Peyer's patch (tissue), 4 donors: ENCODE measurements around the gene TJP2. TPM values are rescaled to one million over a fixed set of nuclear protein-coding genes. Genes with fewer than 3 reads are reported as not detected.
A peak's percentile ranks its signal among the peaks of the same experiment; 100 is the strongest.

ENCODE experiments used
- DNase-seq, 3 donors: peaks; one replicate each; pipeline ENCODE4 v3.0.0-alpha.2; 2017 to 2019
- H3K27ac ChIP-seq, 4 donors: fragments of 200-600 bp; sonication (generic); one replicate each; pipeline ENCODE4 v1.5.1; 2016 to 2019
- H3K27me3 ChIP-seq, 2 donors: fragments of 200-600 bp; sonication (generic); one replicate each; pipeline ENCODE4 v1.5.1; 2019
- H3K36me3 ChIP-seq, 3 donors: fragments of 200-600 bp; sonication (generic); one replicate each; pipeline ENCODE4 v1.5.1; 2016 to 2019
- H3K4me1 ChIP-seq, 4 donors: fragments of 200-600 bp; sonication (generic); one replicate each; pipeline ENCODE4 v1.5.1; 2016 to 2019
- H3K4me3 ChIP-seq, 4 donors: fragments of 200-600 bp; sonication (generic); 1 replicate in 3 of 4; 2 replicates in 1 of 4; pipeline ENCODE4 v1.5.1; 2016 to 2019; ENCODE audit warnings: mild to moderate bottlenecking in 1 of 4
- H3K9me3 ChIP-seq, 4 donors: fragments of 200-600 bp; sonication (generic); one replicate each; pipeline ENCODE4 v1.5.1; 2016 to 2019; ENCODE audit warnings: mild to moderate bottlenecking in 1 of 4
- POLR2A ChIP-seq, 2 donors: fragments of 450-650 bp; IDR thresholded peaks; one replicate each; pipeline ENCODE4 v1.5.1; 2017; ENCODE audit warnings: antibody characterized with exemption in 2 of 2, mild to moderate bottlenecking in 2 of 2, moderate library complexity in 2 of 2
- total RNA-seq, 4 donors: library from RNA; depleted of rRNA; stranded (reverse); fragments of >200 nt; gene quantifications; one replicate each; pipeline ENCODE4 v1.1.0, GENCODE V29; 2016
- TF ChIP-seq, protein P1 (sequence below), 6 experiments: fragments of 450-650 bp in 4 of 6; fragments of 200-600 bp in 2 of 6; sonication (generic) in 1 of 6; IDR thresholded peaks; one replicate each; pipeline ENCODE4 v1.5.1; 2017 to 2019; ENCODE audit warnings: antibody characterized with exemption in 6 of 6, mild to moderate bottlenecking in 3 of 6, moderate library complexity in 1 of 6

Gene TJP2
- 100 to 1,000 TPM; 102 to 405 (median 263) TPM for total RNA-seq

DNA sequence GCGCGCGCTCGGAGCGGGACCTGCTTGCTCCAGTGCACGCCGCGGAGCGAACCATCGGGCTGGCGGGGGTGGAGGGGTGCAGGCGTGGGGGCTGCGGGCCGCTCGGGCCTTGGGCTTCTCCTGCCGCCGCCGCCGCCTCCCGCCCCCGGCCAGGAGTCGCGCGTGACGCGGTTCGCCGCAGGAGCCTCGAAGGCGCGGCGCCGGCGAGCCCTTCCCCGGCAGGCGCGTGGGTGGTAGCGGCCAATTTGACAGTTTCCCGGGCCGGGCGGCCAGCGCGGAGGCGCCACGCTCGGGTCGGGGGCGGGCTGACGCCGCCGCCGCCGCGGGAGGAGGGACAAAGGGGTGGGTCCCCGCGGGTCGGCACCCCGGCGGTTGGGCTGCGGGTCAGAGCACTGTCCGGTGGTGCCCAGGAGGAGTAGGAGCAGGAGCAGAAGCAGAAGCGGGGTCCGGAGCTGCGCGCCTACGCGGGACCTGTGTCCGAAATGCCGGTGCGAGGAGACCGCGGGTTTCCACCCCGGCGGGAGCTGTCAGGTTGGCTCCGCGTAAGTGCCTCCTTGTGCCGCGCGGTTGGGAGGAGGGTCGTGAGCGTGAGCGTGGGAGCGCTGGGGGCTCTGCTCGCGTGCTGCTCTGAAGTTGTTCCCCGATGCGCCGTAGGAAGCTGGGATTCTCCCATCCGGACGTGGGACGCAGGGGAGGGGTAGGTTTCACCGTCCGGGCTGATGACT is at the start of gene TJP2:
TJP2 (plus strand) TSS at position 387 of the 725 bp plus-strand sequence; CDS start at position 483, 96 bp downstream.
- DNase-seq = peak; percentile 27 to 60 (median 55)
- H3K4me1 ChIP-seq = peaks cover 0 to 30% (median 5%) of the 10 kb centered on the region in 4 donors
- H3K9me3 ChIP-seq = no peaks in the 10 kb centered on the region
- H3K27ac ChIP-seq = peak within 1 kb of the TSS; percentile 9 to 71 (median 61)
- no peaks in the 10 kb centered on the region for H3K36me3 ChIP-seq
- TF ChIP-seq, protein P1, sequence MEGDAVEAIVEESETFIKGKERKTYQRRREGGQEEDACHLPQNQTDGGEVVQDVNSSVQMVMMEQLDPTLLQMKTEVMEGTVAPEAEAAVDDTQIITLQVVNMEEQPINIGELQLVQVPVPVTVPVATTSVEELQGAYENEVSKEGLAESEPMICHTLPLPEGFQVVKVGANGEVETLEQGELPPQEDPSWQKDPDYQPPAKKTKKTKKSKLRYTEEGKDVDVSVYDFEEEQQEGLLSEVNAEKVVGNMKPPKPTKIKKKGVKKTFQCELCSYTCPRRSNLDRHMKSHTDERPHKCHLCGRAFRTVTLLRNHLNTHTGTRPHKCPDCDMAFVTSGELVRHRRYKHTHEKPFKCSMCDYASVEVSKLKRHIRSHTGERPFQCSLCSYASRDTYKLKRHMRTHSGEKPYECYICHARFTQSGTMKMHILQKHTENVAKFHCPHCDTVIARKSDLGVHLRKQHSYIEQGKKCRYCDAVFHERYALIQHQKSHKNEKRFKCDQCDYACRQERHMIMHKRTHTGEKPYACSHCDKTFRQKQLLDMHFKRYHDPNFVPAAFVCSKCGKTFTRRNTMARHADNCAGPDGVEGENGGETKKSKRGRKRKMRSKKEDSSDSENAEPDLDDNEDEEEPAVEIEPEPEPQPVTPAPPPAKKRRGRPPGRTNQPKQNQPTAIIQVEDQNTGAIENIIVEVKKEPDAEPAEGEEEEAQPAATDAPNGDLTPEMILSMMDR (IDR thresholded peaks at IDR 0.05) = no peak
- TF ChIP-seq POLR2A (IDR thresholded peaks at IDR 0.05) = no peak
- H3K27me3 ChIP-seq = no peaks in the 10 kb centered on the region
- H3K4me3 ChIP-seq = peak within 1 kb of the TSS; percentile 38 to 63 (median 58)

- H3K9me3 ChIP-seq = no peaks in the 10 kb centered on the region
- TF ChIP-seq, protein P1 (IDR thresholded peaks at IDR 0.05) = no peak
- H3K27ac ChIP-seq = peak overlapping the region in 3 of 4 donors; percentile 68 to 91 (median 86)
- no peak overlapping the region for H3K4me3 ChIP-seq
- peaks cover 0 to 30% (median 0%) of the 10 kb centered on the region in 4 donors for H3K4me1 ChIP-seq
- H3K27me3 ChIP-seq = no peaks in the 10 kb centered on the region
- DNase-seq = peak in 1 of 3 donors; percentile 41
- H3K36me3 ChIP-seq = peaks cover 0 to 5% (median 0%) of the 10 kb centered on the region in 3 donors
These were observed 43.3 kb upstream of the TJP2 start for GRCh38 chr9:69130456-69131441.

- H3K4me3 ChIP-seq = peak overlapping the region in 1 of 4 donors; percentile 14
- peak in 2 of 3 donors; percentile 55 to 75 for DNase-seq
- H3K27ac ChIP-seq = peak overlapping the region in 3 of 4 donors; percentile 68 to 91 (median 86)
- H3K4me1 ChIP-seq = peaks cover 0 to 30% (median 0%) of the 10 kb centered on the region in 4 donors
- peaks cover 0 to 5% (median 0%) of the 10 kb centered on the region in 3 donors for H3K36me3 ChIP-seq
- no peaks in the 10 kb centered on the region for H3K27me3 ChIP-seq
- H3K9me3 ChIP-seq = no peaks in the 10 kb centered on the region
- TF ChIP-seq, protein P1 (IDR thresholded peaks at IDR 0.05) = no peak
- TF ChIP-seq POLR2A (IDR thresholded peaks at IDR 0.05) = peak in 1 of 2 donors; percentile 66
These were observed 42.4 kb upstream of the TJP2 start for GRCh38 chr9:69131682-69132081.

DNA sequence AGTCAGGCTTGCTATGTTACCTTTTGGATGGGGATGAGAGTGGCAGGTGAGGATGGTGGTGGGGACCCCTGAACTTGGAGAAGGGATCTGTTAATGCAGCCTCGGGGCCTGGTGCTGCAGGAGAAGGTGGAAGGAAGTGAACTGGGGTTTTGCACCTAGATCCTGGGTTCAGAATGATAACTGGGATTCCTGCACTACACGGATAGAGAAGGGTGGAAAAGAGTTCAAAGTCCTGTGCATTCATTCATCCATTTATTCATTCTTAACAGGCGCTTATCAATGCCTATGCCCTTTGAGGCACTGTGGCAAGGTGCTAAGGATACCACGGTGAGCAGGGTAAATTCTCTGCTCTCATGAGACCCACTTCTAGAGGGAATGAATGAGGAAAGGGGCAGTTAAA is 41.7 kb upstream of the TJP2 start:
- DNase-seq = peak in 1 of 3 donors; percentile 44
- no peaks in the 10 kb centered on the region for H3K27me3 ChIP-seq
- peaks cover 0 to 6% (median 0%) of the 10 kb centered on the region in 3 donors for H3K36me3 ChIP-seq
- peaks cover 0 to 30% (median 0%) of the 10 kb centered on the region in 4 donors for H3K4me1 ChIP-seq
- peak overlapping the region in 3 of 4 donors; percentile 51 to 91 (median 86) for H3K27ac ChIP-seq
- H3K9me3 ChIP-seq = no peaks in the 10 kb centered on the region
- TF ChIP-seq POLR2A (IDR thresholded peaks at IDR 0.05) = no peak
- TF ChIP-seq, protein P1 (IDR thresholded peaks at IDR 0.05) = no peak
- H3K4me3 ChIP-seq = peak overlapping the region in 1 of 4 donors; percentile 14

DNA sequence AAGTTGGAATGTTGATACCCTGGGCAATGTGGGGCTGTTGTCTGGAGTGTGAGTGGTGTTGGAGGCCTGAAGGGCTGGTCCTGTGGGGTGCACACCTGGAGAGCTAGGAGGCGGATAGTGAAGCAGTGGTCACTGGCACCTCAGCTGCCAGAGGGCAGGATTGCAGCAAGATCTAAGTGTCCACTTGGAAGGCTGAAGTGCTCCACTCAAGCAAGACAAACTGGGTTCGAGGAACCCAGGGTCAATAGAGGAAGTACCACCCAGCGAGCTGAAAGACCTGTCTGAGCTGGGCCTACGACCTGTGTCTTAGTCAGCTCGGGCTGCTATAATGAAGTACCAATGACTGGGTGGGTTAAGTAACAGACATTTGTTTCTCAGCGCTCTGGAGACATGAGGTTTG is 39.7 kb upstream of the TJP2 start:
- no peaks in the 10 kb centered on the region for H3K27me3 ChIP-seq
- peaks cover 0 to 9% (median 0%) of the 10 kb centered on the region in 3 donors for H3K36me3 ChIP-seq
- no peak overlapping the region for H3K27ac ChIP-seq
- H3K4me3 ChIP-seq = no peak overlapping the region
- H3K4me1 ChIP-seq = peaks cover 0 to 30% (median 0%) of the 10 kb centered on the region in 4 donors
- peak in 1 of 3 donors; percentile 32 for DNase-seq
- no peaks in the 10 kb centered on the region for H3K9me3 ChIP-seq
- TF ChIP-seq POLR2A (IDR thresholded peaks at IDR 0.05) = no peak
- TF ChIP-seq, protein P1 (IDR thresholded peaks at IDR 0.05) = no peak
